ENCODE measurements around the gene POLG. TPM values are rescaled to one million over a fixed set of nuclear protein-coding genes. Genes with fewer than 3 reads are reported as not detected.
A peak's percentile ranks its signal among the peaks of the same experiment; 100 is the strongest.
"Not testable (repeated sequence)": the region's sequence is repeated elsewhere in the genome, so short reads cannot be mapped to it uniquely, and the experiment has no call there.

Gene POLG
- total RNA-seq, 2 donors from 2014 or later: 76.9 to 89.7 TPM

DNA sequence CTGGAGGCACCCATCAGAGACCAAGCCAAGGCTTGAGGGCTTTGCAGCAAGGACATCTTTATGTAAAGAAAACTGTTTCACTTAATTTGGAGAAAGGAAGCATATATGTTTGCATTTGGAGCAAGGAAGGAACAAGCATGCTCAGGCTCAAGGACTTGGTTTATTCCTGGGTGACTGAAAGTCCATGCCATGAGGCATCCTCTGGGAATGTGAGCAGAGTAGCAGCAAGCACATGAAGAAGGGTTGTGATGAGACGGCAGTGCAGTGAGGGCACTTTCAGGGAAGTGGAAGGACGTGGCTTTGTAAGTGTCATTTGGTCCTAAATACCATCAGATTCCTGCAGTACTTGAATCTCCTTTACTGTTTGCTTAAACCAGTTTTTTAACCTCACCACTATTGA is 26.8 kb downstream of the POLG start:
- no peaks in the 10 kb centered on the region for H3K9me3 Mint-ChIP-seq
- peaks cover 4% of the 10 kb centered on the region for H3K4me1 Mint-ChIP-seq
- no peak overlapping the region for H3K4me3 Mint-ChIP-seq
- ATAC-seq (replicated peaks): no peak
- H3K27me3 Mint-ChIP-seq: no peaks in the 10 kb centered on the region
- H3K36me3 Mint-ChIP-seq (ENCODE audit: low read depth): peaks cover 98% of the 10 kb centered on the region
- H3K27ac Mint-ChIP-seq: peak overlapping the region; percentile 0

DNA sequence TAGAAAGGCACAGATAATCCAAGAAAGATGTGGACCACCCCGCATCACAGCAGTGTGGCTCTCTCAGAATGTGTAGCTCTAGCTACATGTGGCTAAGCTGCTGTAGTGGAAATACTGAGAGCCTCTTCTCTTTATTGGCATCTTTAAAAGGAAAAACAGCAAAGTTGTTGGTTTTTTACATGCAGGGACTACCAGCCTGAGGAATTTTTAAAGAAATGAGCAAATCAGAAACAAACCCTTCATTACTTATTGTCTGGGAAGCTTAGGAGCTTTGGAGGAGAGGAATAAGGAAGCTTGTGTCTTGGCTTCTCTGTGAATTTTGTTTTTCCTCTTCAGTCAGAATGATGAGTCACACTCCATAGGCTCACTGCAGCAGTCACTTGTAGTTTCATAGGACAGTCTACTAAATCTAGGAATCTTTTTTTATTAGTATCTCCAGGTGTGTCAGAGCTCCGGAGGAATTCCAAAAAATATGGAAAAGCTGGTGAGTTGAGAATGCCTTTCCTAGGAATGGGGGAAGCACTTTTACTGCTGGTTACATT is 27.5 kb downstream of the POLG start:
- Mint-ChIP-seq H3K27ac (no peak overlapping the region), H3K27me3 (no peaks in the 10 kb centered on the region), H3K4me1 (peaks cover 4% of the 10 kb centered on the region), H3K9me3 (no peaks in the 10 kb centered on the region), H3K36me3 (ENCODE audit: low read depth) (peaks cover 94% of the 10 kb centered on the region), H3K4me3 (no peak overlapping the region)
- ATAC-seq (replicated peaks): no peak

GRCh38 chr15:89305395-89305794 is 29.2 kb downstream of the POLG start:
- H3K27me3 Mint-ChIP-seq: no peaks in the 10 kb centered on the region

DNA sequence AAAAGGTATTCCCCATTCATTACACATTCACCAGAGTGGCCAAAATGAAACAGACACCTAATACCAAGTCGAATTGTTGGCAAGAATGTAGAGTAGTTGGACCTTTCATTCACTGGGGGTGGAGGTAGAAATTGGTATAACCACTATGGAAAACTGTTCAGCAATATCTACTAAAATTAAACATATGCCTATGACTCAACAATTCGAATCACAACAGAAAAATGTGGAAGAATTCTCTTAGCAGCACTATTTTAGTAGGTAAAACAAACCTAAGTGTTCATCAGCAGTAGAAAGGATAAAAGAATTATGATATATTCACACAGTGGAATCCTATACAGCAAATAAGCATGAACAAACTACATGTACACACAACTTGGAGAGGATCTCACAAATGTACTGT is 30.6 kb downstream of the POLG start:
- Mint-ChIP-seq H3K9me3 (no peaks in the 10 kb centered on the region), H3K4me3 (no peak overlapping the region), H3K4me1 (peaks cover 5% of the 10 kb centered on the region), H3K27me3 (no peaks in the 10 kb centered on the region), H3K27ac (no peak overlapping the region), H3K36me3 (ENCODE audit: low read depth) (peaks cover 97% of the 10 kb centered on the region)
- ATAC-seq (replicated peaks): no peak

More at GRCh38 chr15:89305395-89305794, 29.2 kb downstream of the POLG start:
- ATAC-seq (replicated peaks): no peak
- no peak overlapping the region for H3K4me3 Mint-ChIP-seq
- no peaks in the 10 kb centered on the region for H3K9me3 Mint-ChIP-seq
- peaks cover 97% of the 10 kb centered on the region for H3K36me3 Mint-ChIP-seq (ENCODE audit: low read depth)
- no peak overlapping the region for H3K27ac Mint-ChIP-seq
- H3K4me1 Mint-ChIP-seq: peaks cover 6% of the 10 kb centered on the region

DNA sequence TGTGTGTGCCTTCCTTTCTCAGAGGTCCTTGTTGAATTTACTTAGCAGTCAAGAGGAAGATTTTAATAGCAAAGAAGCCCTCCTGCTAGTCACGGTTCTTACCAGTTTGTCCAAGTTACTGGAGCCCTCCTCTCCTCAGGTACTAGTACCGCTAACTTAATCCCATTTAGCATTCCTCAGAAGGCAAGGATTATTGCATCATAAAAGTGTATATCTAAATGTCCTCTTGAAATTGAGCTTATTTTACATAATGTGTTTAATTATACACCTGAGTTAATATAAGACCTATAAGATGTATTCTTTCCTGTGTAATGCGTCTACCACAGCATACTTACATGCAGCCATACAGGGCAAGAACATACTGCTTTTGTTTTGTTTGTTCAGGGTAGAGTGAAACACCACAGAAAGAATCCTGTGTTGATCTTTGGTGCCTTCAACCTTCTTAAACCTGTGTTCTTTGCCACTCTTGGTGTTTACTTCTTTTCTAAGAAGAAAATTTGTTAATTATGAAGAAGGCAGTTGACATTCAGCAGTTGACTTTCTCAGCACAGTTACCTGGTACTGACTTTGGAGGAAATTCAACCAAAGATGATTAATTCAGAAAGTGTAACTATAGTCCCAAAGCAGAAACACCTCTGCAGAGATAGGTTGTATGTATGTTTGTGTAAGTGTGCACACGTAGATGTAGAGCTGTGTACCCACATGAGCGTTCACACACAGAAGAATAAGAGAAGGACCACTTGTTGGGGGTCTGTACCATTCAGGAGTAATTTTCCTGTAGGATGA is 33.1 kb downstream of the POLG start:
- peak; percentile 85 for ATAC-seq (replicated peaks)
- H3K9me3 Mint-ChIP-seq: no peaks in the 10 kb centered on the region
- no peak overlapping the region for H3K4me3 Mint-ChIP-seq
- peaks cover 5% of the 10 kb centered on the region for H3K4me1 Mint-ChIP-seq
- no peaks in the 10 kb centered on the region for H3K27me3 Mint-ChIP-seq
- H3K36me3 Mint-ChIP-seq (ENCODE audit: low read depth): peaks cover 90% of the 10 kb centered on the region
- peak overlapping the region; percentile 18 for H3K27ac Mint-ChIP-seq

GRCh38 chr15:89299896-89300295 is 34.7 kb downstream of the POLG start:
- peak overlapping the region; percentile 8 for H3K27ac Mint-ChIP-seq
- peaks cover 5% of the 10 kb centered on the region for H3K4me1 Mint-ChIP-seq

GRCh38 chr15:89293012-89293411 is 41.6 kb downstream of the POLG start:
- ATAC-seq (replicated peaks): no peak
- Mint-ChIP-seq H3K4me3 (no peak overlapping the region), H3K27ac (no peak overlapping the region), H3K36me3 (ENCODE audit: low read depth) (peaks cover 86% of the 10 kb centered on the region), H3K27me3 (no peaks in the 10 kb centered on the region), H3K4me1 (no peaks in the 10 kb centered on the region), H3K9me3 (no peaks in the 10 kb centered on the region)

More at GRCh38 chr15:89299896-89300295, 34.7 kb downstream of the POLG start:
- no peak overlapping the region for H3K4me3 Mint-ChIP-seq
- no peaks in the 10 kb centered on the region for H3K9me3 Mint-ChIP-seq
- H3K27me3 Mint-ChIP-seq: no peaks in the 10 kb centered on the region
- no peak for ATAC-seq (replicated peaks)
- H3K36me3 Mint-ChIP-seq (ENCODE audit: low read depth): peaks cover 83% of the 10 kb centered on the region

- H3K4me1 Mint-ChIP-seq: no peaks in the 10 kb centered on the region
- H3K27me3 Mint-ChIP-seq: no peaks in the 10 kb centered on the region
- no peak for ATAC-seq (replicated peaks)
- no peak overlapping the region for H3K27ac Mint-ChIP-seq
- H3K36me3 Mint-ChIP-seq (ENCODE audit: low read depth): peaks cover 87% of the 10 kb centered on the region
- H3K4me3 Mint-ChIP-seq: no peak overlapping the region
- H3K9me3 Mint-ChIP-seq: no peaks in the 10 kb centered on the region
These were observed 42.6 kb downstream of the POLG start for GRCh38 chr15:89291934-89292438.

DNA sequence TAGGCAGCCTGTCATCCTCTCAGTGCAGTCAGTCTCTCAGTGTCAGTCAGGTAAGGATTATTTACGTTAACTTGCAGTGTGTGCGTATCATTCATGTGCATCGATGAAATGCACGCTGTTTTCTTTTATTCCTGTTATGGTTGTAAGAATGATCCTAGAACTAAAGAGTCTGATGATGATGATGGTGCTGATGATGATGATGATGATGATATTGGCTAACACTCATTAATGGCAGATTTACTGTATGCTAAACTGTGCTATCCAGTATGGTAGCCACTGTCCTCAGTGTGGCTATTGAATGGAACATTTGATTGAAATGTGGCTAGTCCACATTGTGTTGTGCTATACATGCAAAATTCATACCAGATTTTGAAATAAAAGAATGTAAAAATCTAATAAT is 51.4 kb downstream of the POLG start:
- no peaks in the 10 kb centered on the region for H3K9me3 Mint-ChIP-seq
- peaks cover 5% of the 10 kb centered on the region for H3K4me1 Mint-ChIP-seq
- no peak overlapping the region for H3K4me3 Mint-ChIP-seq
- H3K27me3 Mint-ChIP-seq: no peaks in the 10 kb centered on the region
- H3K36me3 Mint-ChIP-seq (ENCODE audit: low read depth): peaks cover 92% of the 10 kb centered on the region
- no peak overlapping the region for H3K27ac Mint-ChIP-seq
- no peak for ATAC-seq (replicated peaks)

- Mint-ChIP-seq H3K9me3 (no peaks in the 10 kb centered on the region), H3K4me3 (no peak overlapping the region), H3K27ac (no peak overlapping the region), H3K36me3 (ENCODE audit: low read depth) (peaks cover 92% of the 10 kb centered on the region), H3K27me3 (no peaks in the 10 kb centered on the region), H3K4me1 (peaks cover 5% of the 10 kb centered on the region)
- ATAC-seq (replicated peaks): no peak
These were observed 52.0 kb downstream of the POLG start for GRCh38 chr15:89282631-89283030.

GRCh38 chr15:89278307-89278706 is 56.3 kb downstream of the POLG start:
- ATAC-seq (replicated peaks): peak; percentile 78
- Mint-ChIP-seq H3K36me3 (ENCODE audit: low read depth) (peaks cover 91% of the 10 kb centered on the region), H3K4me3 (no peak overlapping the region), H3K4me1 (peaks cover 5% of the 10 kb centered on the region), H3K9me3 (no peaks in the 10 kb centered on the region), H3K27ac (peak overlapping the region; percentile 4), H3K27me3 (no peaks in the 10 kb centered on the region)

- ATAC-seq (replicated peaks); H3K4me1 Mint-ChIP-seq; H3K9me3 Mint-ChIP-seq; H3K4me3 Mint-ChIP-seq; H3K27ac Mint-ChIP-seq; H3K27me3 Mint-ChIP-seq: not testable (repeated sequence)
- peaks cover 83% of the 10 kb centered on the region for H3K36me3 Mint-ChIP-seq (ENCODE audit: low read depth)
These were observed 57.3 kb downstream of the POLG start for GRCh38 chr15:89277281-89277680.

Measured in activated T-helper 17 cell treated with anti-CD3 and anti-CD28 coated beads, Interleukin-2, amount 50 U/mL, for 72 hours (primary cell).